Chondrocyte (in vitro differentiated cells): ENCODE measurements around the gene ZNF548. TPM values are rescaled to one million over a fixed set of nuclear protein-coding genes. Genes with fewer than 3 reads are reported as not detected.

Experiments
- DNase-seq: peaks from one replicate; pipeline ENCODE4 v3.0.0; 2021; ENCODE audit warnings: mixed read lengths, low spot score
- H3K27ac Mint-ChIP-seq: one replicate; pipeline ENCODE4 v1.8.0; 2021; ENCODE audit warnings: mild to moderate bottlenecking, moderate library complexity, mixed read lengths; ENCODE audit not compliant: unreplicated experiment
- H3K27me3 Mint-ChIP-seq: 2 replicates; pipeline ENCODE4 v1.8.0; 2021; ENCODE audit warnings: low read depth, mixed read lengths
- H3K36me3 Mint-ChIP-seq: 2 replicates; pipeline ENCODE4 v1.8.0; 2021; ENCODE audit warnings: low read depth, mixed read lengths
- H3K4me1 Mint-ChIP-seq: 2 replicates; pipeline ENCODE4 v1.8.0; 2021; ENCODE audit warnings: low read depth, mild to moderate bottlenecking, mixed read lengths
- H3K4me3 Mint-ChIP-seq: one replicate; pipeline ENCODE4 v1.8.0; 2021; ENCODE audit warnings: mild to moderate bottlenecking, moderate library complexity, mixed read lengths; ENCODE audit not compliant: unreplicated experiment
- H3K9me3 Mint-ChIP-seq: 2 replicates; pipeline ENCODE4 v1.8.0; 2021; ENCODE audit warnings: low read depth, mixed read lengths
- CTCF ChIP-seq: fragments of 200-600 bp; sonication (generic); IDR thresholded peaks from 2 replicates; pipeline ENCODE4 v1.5.0; 2021; ENCODE audit warnings: antibody characterized with exemption, mild to moderate bottlenecking, moderate library complexity
- total RNA-seq: library from RNA; stranded (reverse); gene quantifications from 3 replicates; pipeline ENCODE4 v1.2.1, GENCODE V29; 2021

Gene ZNF548
- total RNA-seq, 1 donor from 2014 or later, result 15.6 TPM

GRCh38 chr19:57395710-57396109, 6.1 kb downstream of the ZNF548 start:
- H3K4me1 Mint-ChIP-seq, result peaks cover 19% of the 10 kb centered on the region
- no peaks in the 10 kb centered on the region for H3K27me3 Mint-ChIP-seq
- peaks cover 25% of the 10 kb centered on the region for H3K9me3 Mint-ChIP-seq
- no peak for TF ChIP-seq CTCF
- no peak overlapping the region for H3K27ac Mint-ChIP-seq
- peaks cover 50% of the 10 kb centered on the region for H3K36me3 Mint-ChIP-seq
- DNase-seq, result no peak
- no peak overlapping the region for H3K4me3 Mint-ChIP-seq

DNA sequence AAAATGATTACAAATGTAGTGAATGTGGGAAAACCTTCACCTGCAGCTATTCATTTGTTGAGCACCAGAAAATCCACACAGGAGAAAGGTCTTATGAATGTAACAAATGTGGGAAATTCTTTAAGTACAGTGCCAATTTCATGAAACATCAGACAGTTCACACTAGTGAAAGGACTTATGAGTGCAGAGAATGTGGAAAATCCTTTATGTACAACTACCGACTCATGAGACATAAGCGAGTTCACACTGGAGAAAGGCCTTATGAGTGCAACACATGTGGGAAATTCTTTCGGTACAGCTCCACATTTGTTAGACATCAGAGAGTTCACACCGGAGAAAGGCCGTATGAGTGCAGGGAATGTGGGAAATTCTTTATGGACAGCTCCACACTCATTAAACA, 9.2 kb downstream of the ZNF548 start:
- no peaks in the 10 kb centered on the region for H3K27me3 Mint-ChIP-seq
- H3K9me3 Mint-ChIP-seq, result peaks cover 25% of the 10 kb centered on the region
- DNase-seq, result no peak
- H3K4me3 Mint-ChIP-seq, result no peak overlapping the region
- H3K36me3 Mint-ChIP-seq, result peaks cover 54% of the 10 kb centered on the region
- no peak overlapping the region for H3K27ac Mint-ChIP-seq
- no peaks in the 10 kb centered on the region for H3K4me1 Mint-ChIP-seq
- no peak for TF ChIP-seq CTCF

DNA sequence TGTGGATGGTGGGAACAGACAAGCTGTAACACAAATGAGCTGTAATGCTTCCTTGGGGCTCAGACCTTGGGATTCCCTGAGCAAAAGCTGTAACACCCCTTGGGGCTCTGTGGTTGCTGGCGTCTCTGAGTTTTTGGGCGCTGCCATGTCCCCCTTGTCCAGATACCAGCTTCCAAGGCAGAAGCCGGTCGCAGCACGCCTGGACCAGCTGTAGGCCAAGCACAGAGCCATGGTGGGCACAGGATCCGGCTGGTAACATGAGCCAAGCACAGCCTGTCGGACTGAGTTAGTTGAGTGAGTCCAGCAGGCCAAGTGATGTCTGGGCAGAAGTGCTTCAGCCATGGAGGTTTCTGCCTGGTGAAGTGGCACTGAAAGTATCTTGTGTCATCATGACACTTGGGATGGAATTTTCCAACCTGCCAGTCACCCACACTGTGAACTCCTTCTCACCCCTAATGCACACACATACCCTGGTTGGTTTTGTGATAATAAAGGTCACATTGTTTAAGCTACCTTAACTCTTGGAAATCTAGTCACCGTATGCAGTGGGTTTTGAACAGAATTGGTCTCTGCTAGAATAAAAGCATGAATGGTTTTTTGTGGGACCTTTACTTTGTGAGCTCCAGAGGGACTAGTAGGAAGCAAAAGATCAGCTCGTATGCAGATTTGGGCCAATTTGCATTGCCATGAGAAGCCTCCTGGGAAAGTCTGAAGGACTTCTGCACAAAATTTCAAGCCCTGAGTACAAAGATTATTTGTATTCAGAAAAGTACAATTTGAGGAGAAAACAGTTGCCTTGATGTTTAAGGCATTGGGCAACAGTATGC, 14.3 kb downstream of the ZNF548 start:
- H3K4me3 Mint-ChIP-seq, result no peak overlapping the region
- no peak for DNase-seq
- no peak for TF ChIP-seq CTCF
- H3K36me3 Mint-ChIP-seq, result peaks cover 11% of the 10 kb centered on the region
- H3K27me3 Mint-ChIP-seq, result no peaks in the 10 kb centered on the region
- peaks cover 5% of the 10 kb centered on the region for H3K9me3 Mint-ChIP-seq
- H3K27ac Mint-ChIP-seq, result no peak overlapping the region
- no peaks in the 10 kb centered on the region for H3K4me1 Mint-ChIP-seq

GRCh38 chr19:57406516-57407123, 17.0 kb downstream of the ZNF548 start:
- no peak for DNase-seq
- peaks cover 10% of the 10 kb centered on the region for H3K4me1 Mint-ChIP-seq
- TF ChIP-seq CTCF, result peak; percentile 85
- no peak overlapping the region for H3K4me3 Mint-ChIP-seq
- H3K9me3 Mint-ChIP-seq, result no peaks in the 10 kb centered on the region
- no peaks in the 10 kb centered on the region for H3K36me3 Mint-ChIP-seq
- H3K27me3 Mint-ChIP-seq, result no peaks in the 10 kb centered on the region
- H3K27ac Mint-ChIP-seq, result no peak overlapping the region

DNA sequence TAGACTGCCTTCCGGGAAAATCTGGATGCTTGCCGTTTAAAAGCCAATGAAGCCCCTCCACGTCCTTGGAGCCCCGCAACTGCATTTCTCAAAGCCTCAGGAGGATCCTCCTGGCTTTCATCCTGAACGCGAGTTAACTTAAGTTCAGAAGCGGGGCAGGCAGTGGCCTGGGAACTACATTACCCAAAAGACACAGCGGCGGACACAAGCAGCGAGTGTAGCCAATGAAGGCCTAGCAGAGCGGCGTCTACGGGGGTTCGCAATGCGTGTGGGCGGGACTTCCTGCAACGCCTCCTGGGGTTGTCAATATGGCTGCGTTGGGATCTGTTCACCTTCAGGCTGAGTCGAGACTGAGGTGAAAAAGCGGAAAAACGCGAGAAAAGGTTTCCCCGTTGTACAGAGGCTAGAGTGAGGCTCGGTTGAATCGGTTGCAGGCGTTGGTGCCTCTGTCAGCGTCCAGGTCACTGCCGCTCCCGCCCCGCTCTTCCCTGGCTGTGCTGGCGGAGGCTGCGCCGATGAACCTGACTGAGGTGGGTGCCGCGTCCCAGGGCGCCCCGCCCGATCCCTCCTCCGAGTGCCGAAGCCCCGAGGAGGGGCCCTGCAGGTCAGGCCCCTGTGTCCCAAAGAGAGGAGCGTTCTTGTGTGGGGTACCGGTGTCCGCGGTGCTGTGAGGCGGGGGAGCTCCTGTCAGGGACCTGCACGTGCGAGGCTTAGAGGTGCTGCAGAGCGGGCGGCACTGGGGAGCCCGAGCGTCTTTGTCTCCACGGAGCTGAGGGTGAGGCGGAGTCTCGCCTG, 21.4 kb downstream of the ZNF548 start, which contains the start of gene ZNF17:
Gene ZNF17, plus strand, starts transcription at position 285 of the 795 bp plus-strand sequence. CDS start 2,455 bp downstream, outside the sequence.
- H3K27ac Mint-ChIP-seq, result peak within 1 kb of the TSS; percentile 83
- peaks cover 19% of the 10 kb centered on the region for H3K4me1 Mint-ChIP-seq
- H3K9me3 Mint-ChIP-seq, result peaks cover 3% of the 10 kb centered on the region
- H3K4me3 Mint-ChIP-seq, result peak within 1 kb of the TSS; percentile 87
- H3K36me3 Mint-ChIP-seq, result peaks cover 14% of the 10 kb centered on the region
- H3K27me3 Mint-ChIP-seq, result no peaks in the 10 kb centered on the region
- peak; percentile 97 for DNase-seq
- no peak for TF ChIP-seq CTCF
